ENCODE data around the gene LYPD6B.
A peak's percentile ranks its signal among the peaks of the same experiment; 100 is the strongest.

The LYPD6B gene

GRCh38 chr2:149038442-149039212 lies at the start of gene LYPD6B:
Gene LYPD6B, plus strand, starts transcription at chr2:149038699. Its CDS starts 92,250 bp downstream, at chr2:149130949.
- peak; percentile 1 for TF ChIP-seq CTCF (conservative IDR thresholded peaks at IDR 0.05; ENCODE audit: low read depth, low read length)
- peak within 1 kb of the TSS; percentile 72 for H3K4me3 ChIP-seq (ENCODE audit: low read length)
- DNase-seq (ENCODE audit: low read depth), result no peak

GRCh38 chr2:148989882-148990493 lies 48.5 kb upstream of the LYPD6B start:
- TF ChIP-seq CTCF (conservative IDR thresholded peaks at IDR 0.05; ENCODE audit: low read depth, low read length), result peak; percentile 75
- peak; percentile 63 for DNase-seq (ENCODE audit: low read depth)
- H3K4me3 ChIP-seq (ENCODE audit: low read length), result no peak overlapping the region

- no peak for DNase-seq (ENCODE audit: low read depth)
- no peak overlapping the region for H3K4me3 ChIP-seq (ENCODE audit: low read length)
- TF ChIP-seq CTCF (conservative IDR thresholded peaks at IDR 0.05; ENCODE audit: low read depth, low read length), result no peak
Measured at GRCh38 chr2:148990968-148991367, 47.5 kb upstream of the LYPD6B start.

- DNase-seq (ENCODE audit: low read depth), result no peak
- no peak for TF ChIP-seq CTCF (conservative IDR thresholded peaks at IDR 0.05; ENCODE audit: low read depth, low read length)
- H3K4me3 ChIP-seq (ENCODE audit: low read length), result no peak overlapping the region
Measured at GRCh38 chr2:148992448-148992847, 46.1 kb upstream of the LYPD6B start.

- no peak for DNase-seq (ENCODE audit: low read depth)
- H3K4me3 ChIP-seq (ENCODE audit: low read length), result no peak overlapping the region
- TF ChIP-seq CTCF (conservative IDR thresholded peaks at IDR 0.05; ENCODE audit: low read depth, low read length), result no peak
Measured at GRCh38 chr2:148993351-148993750, 45.1 kb upstream of the LYPD6B start.

GRCh38 chr2:148994341-148994740 lies 44.2 kb upstream of the LYPD6B start:
- no peak for TF ChIP-seq CTCF (conservative IDR thresholded peaks at IDR 0.05; ENCODE audit: low read depth, low read length)
- no peak overlapping the region for H3K4me3 ChIP-seq (ENCODE audit: low read length)
- no peak for DNase-seq (ENCODE audit: low read depth)

- DNase-seq (ENCODE audit: low read depth), result no peak
- no peak overlapping the region for H3K4me3 ChIP-seq (ENCODE audit: low read length)
- no peak for TF ChIP-seq CTCF (conservative IDR thresholded peaks at IDR 0.05; ENCODE audit: low read depth, low read length)
Measured at GRCh38 chr2:148996805-148997204, 41.7 kb upstream of the LYPD6B start.
